NB4 (cell line): ENCODE results near the gene CCDC54.

Experiments
- DNase-seq: peaks from one replicate; pipeline ENCODE4 v3.0.0; 2010; ENCODE audit warnings: low read depth
- H3K4me3 ChIP-seq: one replicate; pipeline ENCODE4 v1.5.1; 2011; ENCODE audit warnings: mild to moderate bottlenecking, low read depth, low read length, moderate library complexity
- CTCF ChIP-seq: IDR thresholded peaks from one replicate; pipeline ENCODE4 v1.5.1; 2012; ENCODE audit warnings: low read depth, low read length
- MYC ChIP-seq: IDR thresholded peaks from 2 replicates; pipeline ENCODE4 v1.6.1; 2011; ENCODE audit warnings: low read depth, low read length
- POLR2A ChIP-seq: IDR thresholded peaks from 2 replicates; pipeline ENCODE4 v1.6.1; 2011; ENCODE audit warnings: mild to moderate bottlenecking; ENCODE audit not compliant: insufficient read length; ENCODE audit errors: extremely low read depth
- TF ChIP-seq, protein P1 (sequence below): IDR thresholded peaks from 2 replicates; pipeline ENCODE4 v1.6.1; 2011; ENCODE audit warnings: low read depth, low read length

The CCDC54 gene

DNA sequence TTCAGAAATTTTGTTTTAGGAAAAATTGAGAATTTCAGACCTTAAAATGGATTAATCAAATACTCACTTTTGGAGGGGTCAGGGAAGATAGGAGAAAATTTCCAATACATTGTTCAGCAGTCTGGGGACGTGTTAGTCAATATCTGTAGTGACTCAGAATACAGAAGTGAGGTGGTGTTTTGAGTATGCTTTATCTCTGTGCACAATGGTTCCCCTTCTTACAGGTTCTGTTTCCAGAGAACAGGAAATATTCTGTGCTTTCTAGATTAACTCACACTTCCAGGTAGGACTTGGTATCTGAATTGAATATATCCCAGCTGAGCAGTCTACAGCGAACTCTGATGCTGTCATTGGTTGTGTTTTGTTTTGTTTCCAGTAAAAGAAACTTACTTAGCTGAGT, 30.7 kb upstream of the CCDC54 start:
- no peak overlapping the region for H3K4me3 ChIP-seq
- TF ChIP-seq POLR2A (no peak), MYC (no peak), CTCF (no peak)
- TF ChIP-seq, protein P1, sequence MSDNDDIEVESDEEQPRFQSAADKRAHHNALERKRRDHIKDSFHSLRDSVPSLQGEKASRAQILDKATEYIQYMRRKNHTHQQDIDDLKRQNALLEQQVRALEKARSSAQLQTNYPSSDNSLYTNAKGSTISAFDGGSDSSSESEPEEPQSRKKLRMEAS, result no peak
- no peak for DNase-seq

GRCh38 chr3:107347751-107348150, 29.5 kb upstream of the CCDC54 start:
- TF ChIP-seq, protein P1, result no peak
- no peak for TF ChIP-seq POLR2A
- TF ChIP-seq MYC, result no peak
- no peak for TF ChIP-seq CTCF
- no peak for DNase-seq
- no peak overlapping the region for H3K4me3 ChIP-seq

- DNase-seq, result no peak
- TF ChIP-seq, protein P1, result no peak
- TF ChIP-seq MYC (no peak), POLR2A (no peak), CTCF (no peak)
- H3K4me3 ChIP-seq, result no peak overlapping the region
These were observed 20.5 kb upstream of the CCDC54 start for GRCh38 chr3:107356706-107357105.

GRCh38 chr3:107361633-107362032, 15.6 kb upstream of the CCDC54 start:
- TF ChIP-seq POLR2A (no peak), MYC (no peak), CTCF (no peak)
- TF ChIP-seq, protein P1, result no peak
- no peak overlapping the region for H3K4me3 ChIP-seq
- no peak for DNase-seq

- DNase-seq, result no peak
- H3K4me3 ChIP-seq, result no peak overlapping the region
- TF ChIP-seq MYC, result no peak
These were observed 12.2 kb upstream of the CCDC54 start for GRCh38 chr3:107365051-107365450.

DNA sequence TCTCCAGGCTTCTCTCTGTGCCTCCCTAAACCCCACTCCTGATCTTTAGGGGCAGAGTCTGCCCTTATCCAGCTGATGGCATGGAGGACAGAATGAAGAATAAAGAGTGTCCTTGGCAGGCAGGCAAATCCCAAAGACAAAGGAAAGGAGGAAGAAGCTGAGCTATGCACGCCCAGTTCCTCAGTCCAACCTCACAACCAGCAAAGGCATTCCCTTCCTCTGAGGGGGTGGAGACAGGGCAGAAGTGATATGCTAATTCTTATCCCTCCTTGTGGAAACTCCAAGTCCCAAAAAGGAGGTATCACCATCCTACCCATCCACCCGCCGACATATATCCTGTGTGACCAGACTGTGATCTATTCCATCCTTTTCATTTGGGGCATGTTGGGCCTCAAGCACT, 10.5 kb upstream of the CCDC54 start:
- no peak for DNase-seq
- TF ChIP-seq, protein P1, result no peak
- no peak for TF ChIP-seq CTCF
- no peak for TF ChIP-seq POLR2A
- TF ChIP-seq MYC, result no peak
- no peak overlapping the region for H3K4me3 ChIP-seq
